Anterior cingulate cortex (tissue), 58 donors: ENCODE data around the gene COL19A1.

ENCODE experiments used
- DNase-seq, 58 donors: peaks; one replicate each; lab custom pipeline; 2025; lab: John Stamatoyannopoulos, UW

The COL19A1 gene

DNA sequence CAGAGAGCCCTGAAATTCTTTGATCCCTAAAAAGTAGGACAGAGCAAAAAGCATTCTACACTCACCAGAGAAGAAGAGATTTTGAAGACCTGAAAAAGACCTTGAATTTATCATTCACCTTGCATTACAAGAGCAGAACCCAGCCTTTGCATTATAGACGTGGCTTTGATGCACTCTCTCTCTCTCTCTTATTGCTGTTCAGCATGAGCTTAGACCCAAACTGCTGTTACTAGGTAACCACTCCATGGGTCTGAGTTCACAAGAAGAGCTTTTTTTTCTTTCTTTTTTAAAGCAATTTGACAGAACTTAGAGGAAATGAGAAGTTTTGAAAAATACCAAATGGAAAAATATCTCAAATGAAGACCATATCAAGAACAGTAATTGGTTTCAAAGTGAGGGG is 392.1 kb downstream of the COL19A1 start:
- DNase-seq, result no peak
